Neural cell (in vitro differentiated cells): ENCODE data around the gene GDPD5. TPM values are rescaled to one million over a fixed set of nuclear protein-coding genes. Genes with fewer than 3 reads are reported as not detected.

Experiments
- H2AFZ ChIP-seq: fragments of 200-600, 300-800 bp; sonication (generic), shearing (Covaris generic); 2 replicates; pipeline ENCODE4 v1.6.0; 2014; ENCODE audit warnings: low read depth, mild to moderate bottlenecking, antibody characterized with exemption, low read length, moderate library complexity
- H3F3A ChIP-seq: fragments of 200-600 bp; shearing (Covaris generic); 2 replicates; pipeline ENCODE4 v1.6.1; 2016; ENCODE audit warnings: mild to moderate bottlenecking, moderate library complexity, mixed read lengths, antibody characterized with exemption, low read length; ENCODE audit not compliant: insufficient read depth, poor library complexity, severe bottlenecking
- H3K27ac ChIP-seq: fragments of 200-600, 300-800 bp; sonication (generic), shearing (Covaris generic); 2 replicates; pipeline ENCODE4 v1.5.1; 2014; ENCODE audit warnings: mild to moderate bottlenecking, low read length, moderate library complexity
- H3K27me3 ChIP-seq: fragments of 300-800, 200-600 bp; sonication (generic), shearing (Covaris generic); 2 replicates; pipeline ENCODE4 v1.6.0; 2014; ENCODE audit warnings: mild to moderate bottlenecking, low read depth, low read length, moderate library complexity; ENCODE audit not compliant: insufficient read depth
- H3K36me3 ChIP-seq: fragments of 300-800, 200-600 bp; sonication (generic), shearing (Covaris generic); 2 replicates; pipeline ENCODE4 v1.5.1; 2014; ENCODE audit warnings: mild to moderate bottlenecking, antibody characterized with exemption, low read length, moderate library complexity; ENCODE audit not compliant: insufficient read depth
- H3K4me2 ChIP-seq: fragments of 300-800, 200-600 bp; sonication (generic), shearing (Covaris generic); 2 replicates; pipeline ENCODE4 v1.6.0; 2014; ENCODE audit warnings: mild to moderate bottlenecking, low read length
- H3K4me3 ChIP-seq: fragments of 300-800, 200-600 bp; sonication (generic), shearing (Covaris generic); 2 replicates; pipeline ENCODE4 v1.5.1; 2014; ENCODE audit warnings: mild to moderate bottlenecking, low read length, moderate library complexity
- H3K79me2 ChIP-seq: fragments of 200-600 bp; shearing (Covaris generic); replicated peaks from 2 replicates; pipeline ENCODE4 v1.6.0; 2014; ENCODE audit warnings: mild to moderate bottlenecking, low read length, moderate library complexity; ENCODE audit not compliant: insufficient read depth
- H3K9ac ChIP-seq: fragments of 300-800, 200-600 bp; sonication (generic), shearing (Covaris generic); 2 replicates; pipeline ENCODE4 v1.6.1; 2016; ENCODE audit warnings: mild to moderate bottlenecking, low read length, mixed read lengths
- H3K9me2 ChIP-seq: fragments of 200-600 bp; shearing (Covaris generic); 2 replicates; pipeline ENCODE4 v1.6.1; 2016; ENCODE audit warnings: mild to moderate bottlenecking, low read length, mixed read lengths; ENCODE audit not compliant: insufficient read depth
- H3K9me3 ChIP-seq: fragments of 200-600, 300-800 bp; sonication (generic), shearing (Covaris generic); 2 replicates; pipeline ENCODE4 v1.6.1; 2016; ENCODE audit warnings: mild to moderate bottlenecking, mixed run types, low read length, moderate library complexity, mixed read lengths
- H4K20me1 ChIP-seq: fragments of 200-600 bp; shearing (Covaris generic); 2 replicates; pipeline ENCODE4 v1.6.1; 2016; ENCODE audit warnings: mild to moderate bottlenecking, mixed run types; ENCODE audit not compliant: insufficient read depth
- CTCF ChIP-seq: fragments of 450-650 bp; IDR thresholded peaks from 2 replicates; pipeline ENCODE4 v1.5.1; 2014; ENCODE audit warnings: antibody characterized with exemption, mild to moderate bottlenecking, moderate library complexity; ENCODE audit not compliant: poor library complexity, severe bottlenecking
- EP300 ChIP-seq: fragments of 450-650 bp; conservative IDR thresholded peaks from 2 replicates; pipeline ENCODE4 v1.6.1; 2014; ENCODE audit warnings: antibody characterized with exemption, mild to moderate bottlenecking, moderate library complexity; ENCODE audit not compliant: poor library complexity, severe bottlenecking
- EZH2 ChIP-seq: fragments of 200-600, 300-800 bp; shearing (Covaris generic), sonication (generic); IDR thresholded peaks from 2 replicates; pipeline ENCODE4 v1.6.1; 2014; ENCODE audit warnings: antibody characterized with exemption, low read length, borderline replicate concordance, mild to moderate bottlenecking; ENCODE audit not compliant: insufficient read depth, poor library complexity, severe bottlenecking
- MXI1 ChIP-seq: fragments of 450-650 bp; conservative IDR thresholded peaks from 2 replicates; pipeline ENCODE4 v1.6.1; 2014; ENCODE audit warnings: antibody characterized with exemption, mild to moderate bottlenecking; ENCODE audit not compliant: poor library complexity, severe bottlenecking
- POLR2AphosphoS5 ChIP-seq: IDR thresholded peaks from 2 replicates; pipeline ENCODE4 v1.6.1; 2012
- RAD21 ChIP-seq: fragments of 450-650 bp; conservative IDR thresholded peaks from 2 replicates; pipeline ENCODE4 v1.6.1; 2014; ENCODE audit warnings: antibody characterized with exemption, mild to moderate bottlenecking, moderate library complexity
- REST ChIP-seq: IDR thresholded peaks from 2 replicates; pipeline ENCODE4 v1.6.1; 2012; ENCODE audit warnings: borderline replicate concordance
- SMC3 ChIP-seq: fragments of 450-650 bp; conservative IDR thresholded peaks from 2 replicates; pipeline ENCODE4 v1.6.1; 2014; ENCODE audit warnings: antibody characterized with exemption, mild to moderate bottlenecking, moderate library complexity; ENCODE audit not compliant: poor library complexity
- TAF1 ChIP-seq: IDR thresholded peaks from 2 replicates; pipeline ENCODE4 v1.6.1; 2012; ENCODE audit warnings: low read depth
- polyA plus RNA-seq: library from polyadenylated mRNA; depleted of rRNA; stranded (reverse); fragments of >200 nt; gene quantifications from 2 replicates; pipeline ENCODE4 v1.2.3, GENCODE V29; 2014

GDPD5 gene
- polyA plus RNA-seq, 1 donor from 2014 or later: 19.2 TPM

GRCh38 chr11:75474878-75475766 lies 50.6 kb downstream of the GDPD5 start:
- Histone ChIP-seq H3K9ac (no peak overlapping the region), H3K4me2 (no peak overlapping the region), H3K9me3 (no peaks in the 10 kb centered on the region), H3K9me2 (no peaks in the 10 kb centered on the region), H3F3A (no peaks in the 10 kb centered on the region), H3K36me3 (no peaks in the 10 kb centered on the region), H2AFZ (no peak overlapping the region), H3K79me2 (no peaks in the 10 kb centered on the region), H4K20me1 (no peaks in the 10 kb centered on the region), H3K27ac (no peak overlapping the region), H3K27me3 (no peaks in the 10 kb centered on the region), H3K4me3 (no peak overlapping the region)
- TF ChIP-seq CTCF (no peak), POLR2AphosphoS5 (no peak), TAF1 (no peak), REST (no peak), EZH2 (no peak), EP300 (no peak), RAD21 (no peak), SMC3 (no peak), MXI1 (no peak)

GRCh38 chr11:75474240-75474639 lies 51.5 kb downstream of the GDPD5 start:
- Histone ChIP-seq H3K9me3 (no peaks in the 10 kb centered on the region), H3K4me2 (no peak overlapping the region), H4K20me1 (no peaks in the 10 kb centered on the region), H3K9ac (no peak overlapping the region), H2AFZ (no peak overlapping the region), H3K27me3 (no peaks in the 10 kb centered on the region), H3K79me2 (no peaks in the 10 kb centered on the region), H3K27ac (no peak overlapping the region), H3K4me3 (no peak overlapping the region), H3K9me2 (no peaks in the 10 kb centered on the region), H3F3A (no peaks in the 10 kb centered on the region), H3K36me3 (no peaks in the 10 kb centered on the region)
- no peak for TF ChIP-seq TAF1
- no peak for TF ChIP-seq RAD21
- no peak for TF ChIP-seq POLR2AphosphoS5
